Measurements from ENCODE around the gene SLC16A13. TPM values are rescaled to one million over a fixed set of nuclear protein-coding genes. Genes with fewer than 3 reads are reported as not detected.

SLC16A13 gene
- total and polyA plus RNA-seq, 2 donors (not counting 3 experiments of a cell fraction or from before 2014, with no cell fraction given), result 16.8 to 24.7 TPM

DNA sequence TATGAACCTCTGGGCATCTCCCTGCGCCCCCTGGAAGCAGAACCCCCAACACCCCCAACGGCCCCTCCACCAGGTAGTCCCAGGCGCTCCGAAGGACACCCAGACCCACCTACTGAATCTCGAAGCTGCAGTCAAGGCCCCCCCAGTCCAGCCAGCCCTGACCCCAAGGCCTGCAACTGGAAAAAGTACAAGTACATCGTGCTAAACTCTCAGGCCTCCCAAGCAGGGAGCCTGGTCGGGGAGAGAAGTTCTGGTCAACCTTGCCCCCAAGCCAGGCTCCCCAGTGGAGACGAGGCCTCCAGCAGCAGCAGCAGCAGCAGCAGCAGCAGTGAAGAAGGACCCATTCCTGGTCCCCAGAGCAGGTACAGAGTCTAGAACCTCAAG, 11.4 kb upstream of the SLC16A13 start:
- Histone ChIP-seq H3K4me3 (replicated peaks in 1 of 3; ENCODE audit: insufficient read depth in 1 of 3, low read depth in 1 of 3, low read length in 3 of 3) (peak overlapping the region; percentile 48 to 70 (median 59)), H3K9ac (replicated peaks; ENCODE audit: extremely low read depth, insufficient read depth, low read length) (peak overlapping the region; percentile 29), H3K79me2 (ENCODE audit: control insufficient read depth, insufficient read depth, low read length) (peaks cover 60% of the 10 kb centered on the region), H3K4me1 (ENCODE audit: control insufficient read depth, extremely low read depth, insufficient read depth, low read length) (peaks cover 78% of the 10 kb centered on the region), H3K9me3 (replicated peaks; ENCODE audit: control insufficient read depth, insufficient read depth, low read length) (no peaks in the 10 kb centered on the region), H3K27me3 (ENCODE audit: control insufficient read depth in 2 of 2, insufficient read depth in 2 of 2, low read length in 2 of 2) (no peaks in the 10 kb centered on the region), H3K27ac (ENCODE audit: insufficient read depth, low read depth, low read length) (peak overlapping the region; percentile 25), H3K9me1 (replicated peaks; ENCODE audit: control insufficient read depth, extremely low read depth, insufficient read depth, low read length) (no peaks in the 10 kb centered on the region), H2AFZ (ENCODE audit: low read depth, low read length) (no peak overlapping the region), H4K20me1 (replicated peaks; ENCODE audit: control insufficient read depth, extremely low read depth, insufficient read depth, low read length) (no peaks in the 10 kb centered on the region), H3K36me3 (ENCODE audit: control insufficient read depth in 2 of 2, extremely low read depth in 1 of 2, insufficient read depth in 2 of 2, low read length in 2 of 2) (peaks cover 26 to 34% of the 10 kb centered on the region in 2 experiments), H3K4me2 (ENCODE audit: insufficient read depth, low read length) (peak overlapping the region; percentile 79)
- dilution Hi-C loops (cut with MboI; ENCODE audit: extremely low pct_ligation_motif_present, low sequenced_read_pairs) (no loop called here), intact Hi-C loops (cut with micrococcal nuclease) (loop anchor here (10.0 kb wide), 1 partner anchor 830 kb away; the partner anchor contains the start of genes CYB5D1, NAA38 and TMEM88)
- FAIRE-seq (no peak), DNase-seq (ENCODE audit: low read depth, low spot score) (no peak)
- ChIA-PET CTCF (interaction anchor here (0.8 to 3.4 kb wide), 2 partner anchors 11 to 113 kb away, joined by 3 to 15 read pairs; partner anchors contain the start of gene SLC16A13), POLR2A (interaction anchor here (2.1 to 3.4 kb wide), 2 partner anchors 12 kb away, joined by 8 to 23 read pairs; partner anchors contain the start of genes RNASEK and SLC16A13)
- TSS peak; percentile 22 for BruUV-seq (replicated peaks)
- no peak for TF ChIP-seq MYC (IDR thresholded peaks at IDR 0.05; ENCODE audit: low read depth, low read length)
- no peak for TF ChIP-seq JUN (IDR thresholded peaks at IDR 0.05; ENCODE audit: borderline replicate concordance, insufficient read depth, insufficient read length, low read depth)
- TF ChIP-seq POLR2A (IDR thresholded peaks at IDR 0.05; ENCODE audit: low read depth, low read length), result no peak
- no peak for TF ChIP-seq FOS (IDR thresholded peaks at IDR 0.05; ENCODE audit: borderline replicate concordance, insufficient read depth, low read length)
- TF ChIP-seq, protein P1, sequence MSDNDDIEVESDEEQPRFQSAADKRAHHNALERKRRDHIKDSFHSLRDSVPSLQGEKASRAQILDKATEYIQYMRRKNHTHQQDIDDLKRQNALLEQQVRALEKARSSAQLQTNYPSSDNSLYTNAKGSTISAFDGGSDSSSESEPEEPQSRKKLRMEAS (IDR thresholded peaks at IDR 0.05; ENCODE audit: insufficient read depth, insufficient read length), result no peak
- TF ChIP-seq POLR2AphosphoS5 (IDR thresholded peaks at IDR 0.05; ENCODE audit: insufficient read depth, low read depth, low read length), result no peak
- TF ChIP-seq EZH2 (IDR thresholded peaks at IDR 0.05; ENCODE audit: borderline replicate concordance, low read depth, low read length, severe bottlenecking), result no peak

- peak overlapping the region; percentile 6 for H3K27ac ChIP-seq (ENCODE audit: insufficient read depth, low read depth, low read length)
- ChIA-PET POLR2A (interaction anchor here (1.3 kb wide), 1 partner anchor 11 kb away, joined by 5 read pairs; the partner anchor contains the start of gene SLC16A13), CTCF (interaction anchor here (0.7 to 1.1 kb wide), 3 partner anchors 15 to 111 kb away, joined by 3 to 4 read pairs (median 3); no protein-coding TSS in a partner anchor)
- H3K9me3 ChIP-seq (replicated peaks; ENCODE audit: control insufficient read depth, insufficient read depth, low read length), result no peaks in the 10 kb centered on the region
- no peaks in the 10 kb centered on the region for H3K27me3 ChIP-seq (ENCODE audit: control insufficient read depth in 2 of 2, insufficient read depth in 2 of 2, low read length in 2 of 2)
- no TSS peak for BruUV-seq (replicated peaks)
- no peak overlapping the region for H2AFZ ChIP-seq (ENCODE audit: low read depth, low read length)
- H3K36me3 ChIP-seq (ENCODE audit: control insufficient read depth in 2 of 2, extremely low read depth in 1 of 2, insufficient read depth in 2 of 2, low read length in 2 of 2), result peaks cover 26 to 37% of the 10 kb centered on the region in 2 experiments
- peaks cover 77% of the 10 kb centered on the region for H3K4me1 ChIP-seq (ENCODE audit: control insufficient read depth, extremely low read depth, insufficient read depth, low read length)
- DNase-seq (ENCODE audit: low read depth, low spot score), result no peak
- peaks cover 58% of the 10 kb centered on the region for H3K79me2 ChIP-seq (ENCODE audit: control insufficient read depth, insufficient read depth, low read length)
- H3K9me1 ChIP-seq (replicated peaks; ENCODE audit: control insufficient read depth, extremely low read depth, insufficient read depth, low read length), result no peaks in the 10 kb centered on the region
- H3K9ac ChIP-seq (replicated peaks; ENCODE audit: extremely low read depth, insufficient read depth, low read length), result peak overlapping the region; percentile 29
- FAIRE-seq, result no peak
- dilution Hi-C loops (cut with MboI; ENCODE audit: extremely low pct_ligation_motif_present, low sequenced_read_pairs) (no loop called here), intact Hi-C loops (cut with micrococcal nuclease) (loop anchor here (10.0 kb wide), 1 partner anchor 830 kb away; the partner anchor contains the start of genes CYB5D1, NAA38 and TMEM88)
- no peak for TF ChIP-seq EZH2 (IDR thresholded peaks at IDR 0.05; ENCODE audit: borderline replicate concordance, low read depth, low read length, severe bottlenecking)
- TF ChIP-seq, protein P2, sequence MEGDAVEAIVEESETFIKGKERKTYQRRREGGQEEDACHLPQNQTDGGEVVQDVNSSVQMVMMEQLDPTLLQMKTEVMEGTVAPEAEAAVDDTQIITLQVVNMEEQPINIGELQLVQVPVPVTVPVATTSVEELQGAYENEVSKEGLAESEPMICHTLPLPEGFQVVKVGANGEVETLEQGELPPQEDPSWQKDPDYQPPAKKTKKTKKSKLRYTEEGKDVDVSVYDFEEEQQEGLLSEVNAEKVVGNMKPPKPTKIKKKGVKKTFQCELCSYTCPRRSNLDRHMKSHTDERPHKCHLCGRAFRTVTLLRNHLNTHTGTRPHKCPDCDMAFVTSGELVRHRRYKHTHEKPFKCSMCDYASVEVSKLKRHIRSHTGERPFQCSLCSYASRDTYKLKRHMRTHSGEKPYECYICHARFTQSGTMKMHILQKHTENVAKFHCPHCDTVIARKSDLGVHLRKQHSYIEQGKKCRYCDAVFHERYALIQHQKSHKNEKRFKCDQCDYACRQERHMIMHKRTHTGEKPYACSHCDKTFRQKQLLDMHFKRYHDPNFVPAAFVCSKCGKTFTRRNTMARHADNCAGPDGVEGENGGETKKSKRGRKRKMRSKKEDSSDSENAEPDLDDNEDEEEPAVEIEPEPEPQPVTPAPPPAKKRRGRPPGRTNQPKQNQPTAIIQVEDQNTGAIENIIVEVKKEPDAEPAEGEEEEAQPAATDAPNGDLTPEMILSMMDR (IDR thresholded peaks at IDR 0.05; ENCODE audit: extremely low read depth in 1 of 2, insufficient read depth in 1 of 2, low read depth in 1 of 2, low read length in 2 of 2), result no peak
- TF ChIP-seq GATA2 (IDR thresholded peaks at IDR 0.05; ENCODE audit: insufficient read depth, insufficient read length, low read depth, low read length), result no peak
- no peak for TF ChIP-seq POLR2A (IDR thresholded peaks at IDR 0.05; ENCODE audit: low read depth, low read length)
- TF ChIP-seq, protein P1 (IDR thresholded peaks at IDR 0.05; ENCODE audit: insufficient read depth, insufficient read length), result no peak
- TF ChIP-seq FOS (IDR thresholded peaks at IDR 0.05; ENCODE audit: borderline replicate concordance, insufficient read depth, low read length), result no peak
- TF ChIP-seq MYC (IDR thresholded peaks at IDR 0.05; ENCODE audit: low read depth, low read length), result no peak
- no peak for TF ChIP-seq JUN (IDR thresholded peaks at IDR 0.05; ENCODE audit: borderline replicate concordance, insufficient read depth, insufficient read length, low read depth)
- TF ChIP-seq POLR2AphosphoS5 (IDR thresholded peaks at IDR 0.05; ENCODE audit: insufficient read depth, low read depth, low read length), result no peak
- H4K20me1 ChIP-seq (replicated peaks; ENCODE audit: control insufficient read depth, extremely low read depth, insufficient read depth, low read length), result no peaks in the 10 kb centered on the region
- H3K4me2 ChIP-seq (ENCODE audit: insufficient read depth, low read length), result peak overlapping the region; percentile 79
- H3K4me3 ChIP-seq (replicated peaks in 1 of 3; ENCODE audit: insufficient read depth in 1 of 3, low read depth in 1 of 3, low read length in 3 of 3), result peak overlapping the region in 2 of 3 experiments; percentile 59 to 70
Measured at GRCh38 chr17:7025245-7025644, 10.6 kb upstream of the SLC16A13 start.
